Renal cortical epithelial cell (primary cell): ENCODE results near the gene SLC4A8. TPM values are rescaled to one million over a fixed set of nuclear protein-coding genes. Genes with fewer than 3 reads are reported as not detected.
"Not testable (repeated sequence)": the region's sequence is repeated elsewhere in the genome, so short reads cannot be mapped to it uniquely, and the experiment has no call there.

Source experiments
- DNase-seq: peaks from one replicate; pipeline ENCODE4 v3.0.0-alpha.2; 2011; ENCODE audit warnings: low read depth
- total RNA-seq: library from RNA; depleted of rRNA; stranded (reverse); fragments of >200 nt; gene quantifications from 2 replicates; pipeline ENCODE4 v1.2.3, GENCODE V29; 2014

The SLC4A8 gene
- total RNA-seq, 1 donor from 2014 or later = 2.1 TPM

- no peak for DNase-seq
These were observed 5.1 kb downstream of the SLC4A8 start for GRCh38 chr12:51429700-51430099.

GRCh38 chr12:51430196-51430895 is 5.7 kb downstream of the SLC4A8 start:
- DNase-seq = no peak

- DNase-seq = no peak
These were observed 8.3 kb downstream of the SLC4A8 start for GRCh38 chr12:51432921-51433320.

- peak; percentile 81 for DNase-seq
These were observed 9.7 kb downstream of the SLC4A8 start for GRCh38 chr12:51434305-51434704.

GRCh38 chr12:51437431-51437830 is 12.8 kb downstream of the SLC4A8 start:
- DNase-seq = no peak

- no peak for DNase-seq
These were observed 14.7 kb downstream of the SLC4A8 start for GRCh38 chr12:51439330-51439729.

- peak; percentile 85 for DNase-seq
These were observed 17.0 kb downstream of the SLC4A8 start for GRCh38 chr12:51441583-51441982.

- DNase-seq = no peak
These were observed 17.7 kb downstream of the SLC4A8 start for GRCh38 chr12:51442324-51442723.

- no peak for DNase-seq
These were observed 18.9 kb downstream of the SLC4A8 start for GRCh38 chr12:51443573-51443972.

- DNase-seq = no peak
These were observed 24.1 kb downstream of the SLC4A8 start for GRCh38 chr12:51448618-51449256.

GRCh38 chr12:51449580-51450246 is 25.1 kb downstream of the SLC4A8 start:
- DNase-seq = peak; percentile 19

- no peak for DNase-seq
These were observed 25.7 kb downstream of the SLC4A8 start for GRCh38 chr12:51450333-51450732.

- no peak for DNase-seq
These were observed 26.2 kb downstream of the SLC4A8 start for GRCh38 chr12:51450806-51451205.

- not testable (repeated sequence) for DNase-seq
These were observed 29.4 kb downstream of the SLC4A8 start for GRCh38 chr12:51454016-51454415.

GRCh38 chr12:51455050-51455449 is 30.4 kb downstream of the SLC4A8 start:
- DNase-seq = not testable (repeated sequence)

GRCh38 chr12:51458635-51459034 is 34.0 kb downstream of the SLC4A8 start:
- no peak for DNase-seq

- no peak for DNase-seq
These were observed 35.9 kb downstream of the SLC4A8 start for GRCh38 chr12:51460519-51460918.

- DNase-seq = no peak
These were observed 40.9 kb downstream of the SLC4A8 start for GRCh38 chr12:51465491-51465890.

- no peak for DNase-seq
These were observed 45.5 kb downstream of the SLC4A8 start for GRCh38 chr12:51470116-51470515.

- DNase-seq = no peak
These were observed 46.7 kb downstream of the SLC4A8 start for GRCh38 chr12:51471111-51471864.

- DNase-seq = no peak
These were observed 48.4 kb downstream of the SLC4A8 start for GRCh38 chr12:51472984-51473383.

GRCh38 chr12:51473947-51474346 is 49.3 kb downstream of the SLC4A8 start:
- DNase-seq = no peak
